GM12873 (cell line): ENCODE results near the gene TOB1.

ENCODE experiments used
- TF ChIP-seq, protein P1 (sequence below): IDR thresholded peaks from 2 replicates; pipeline ENCODE4 v1.5.1; 2012; ENCODE audit warnings: low read depth, mild to moderate bottlenecking, moderate library complexity, low read length, control low read depth; ENCODE audit not compliant: insufficient read depth; ENCODE audit errors: missing control alignments

Gene TOB1

DNA sequence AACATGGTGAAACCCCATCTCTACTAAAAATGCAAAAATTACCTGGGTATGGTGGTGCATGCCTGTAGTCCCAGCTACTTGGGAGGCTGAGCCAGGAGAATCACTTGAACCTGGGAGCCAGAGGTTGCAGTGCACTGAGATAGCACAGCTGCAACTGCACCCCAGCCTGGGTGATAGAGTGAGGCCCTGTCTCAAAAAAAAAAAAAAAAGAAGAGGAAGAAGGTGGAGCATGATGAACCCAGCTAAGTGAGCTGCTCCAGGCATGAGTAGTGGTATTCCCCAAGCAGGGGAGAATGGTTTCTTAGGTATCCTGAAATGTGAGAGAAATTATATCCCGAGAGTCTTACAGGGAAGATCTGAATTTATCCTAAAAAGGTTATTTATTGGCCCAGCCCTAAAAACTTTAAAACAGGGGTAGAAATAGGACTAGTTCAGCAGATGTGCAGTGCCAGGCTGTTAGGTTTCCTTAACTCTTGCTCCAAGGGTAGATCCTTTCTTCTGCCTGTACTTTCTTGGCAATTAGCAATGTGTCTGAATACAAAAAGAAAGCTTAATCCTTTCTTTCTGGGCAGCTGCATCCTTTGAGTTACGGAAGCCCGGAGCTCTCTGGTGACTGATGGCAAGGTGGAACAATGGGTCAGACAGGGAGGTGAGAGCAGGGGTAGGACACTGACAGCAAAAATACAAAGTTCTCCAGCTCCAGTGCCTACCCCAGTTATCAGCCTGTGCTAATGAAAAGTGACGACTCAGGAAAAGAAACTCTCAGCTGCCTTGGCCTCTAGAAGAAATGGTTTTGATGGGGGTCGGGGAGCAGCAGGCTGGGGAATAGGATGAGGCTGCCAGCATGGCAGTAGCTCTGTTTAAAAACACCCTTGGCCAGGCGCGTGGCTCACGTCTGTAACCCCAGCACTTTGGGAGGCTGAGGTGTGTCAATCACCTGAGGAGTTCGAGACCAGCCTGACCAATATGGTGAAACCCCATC, 36.5 kb upstream of the TOB1 start:
- TF ChIP-seq, protein P1, sequence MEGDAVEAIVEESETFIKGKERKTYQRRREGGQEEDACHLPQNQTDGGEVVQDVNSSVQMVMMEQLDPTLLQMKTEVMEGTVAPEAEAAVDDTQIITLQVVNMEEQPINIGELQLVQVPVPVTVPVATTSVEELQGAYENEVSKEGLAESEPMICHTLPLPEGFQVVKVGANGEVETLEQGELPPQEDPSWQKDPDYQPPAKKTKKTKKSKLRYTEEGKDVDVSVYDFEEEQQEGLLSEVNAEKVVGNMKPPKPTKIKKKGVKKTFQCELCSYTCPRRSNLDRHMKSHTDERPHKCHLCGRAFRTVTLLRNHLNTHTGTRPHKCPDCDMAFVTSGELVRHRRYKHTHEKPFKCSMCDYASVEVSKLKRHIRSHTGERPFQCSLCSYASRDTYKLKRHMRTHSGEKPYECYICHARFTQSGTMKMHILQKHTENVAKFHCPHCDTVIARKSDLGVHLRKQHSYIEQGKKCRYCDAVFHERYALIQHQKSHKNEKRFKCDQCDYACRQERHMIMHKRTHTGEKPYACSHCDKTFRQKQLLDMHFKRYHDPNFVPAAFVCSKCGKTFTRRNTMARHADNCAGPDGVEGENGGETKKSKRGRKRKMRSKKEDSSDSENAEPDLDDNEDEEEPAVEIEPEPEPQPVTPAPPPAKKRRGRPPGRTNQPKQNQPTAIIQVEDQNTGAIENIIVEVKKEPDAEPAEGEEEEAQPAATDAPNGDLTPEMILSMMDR = no peak

DNA sequence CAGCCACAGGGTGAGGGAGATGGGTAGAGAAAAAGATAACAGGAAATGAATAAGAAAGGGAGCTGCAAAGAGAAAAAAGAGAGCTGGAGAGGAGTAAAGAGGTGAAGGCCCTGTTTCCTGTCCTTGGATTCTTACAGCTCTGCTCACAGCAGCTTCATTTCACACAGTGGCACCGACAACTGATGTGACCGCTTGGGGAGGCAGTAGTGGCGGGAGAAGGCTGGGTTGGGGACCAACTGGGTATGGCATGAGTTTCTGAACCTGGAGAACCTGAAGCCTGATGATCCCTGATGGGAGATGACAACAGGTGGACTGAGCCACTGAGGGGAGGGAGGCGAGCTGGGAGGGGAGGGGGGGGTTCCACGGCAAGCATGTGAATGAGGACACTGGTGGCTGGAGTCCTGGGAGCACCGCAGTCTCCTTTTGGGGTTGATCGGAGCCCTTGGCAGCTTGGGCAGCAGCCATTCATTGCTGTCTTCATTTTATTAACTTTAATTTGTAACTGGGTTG, 34.3 kb upstream of the TOB1 start:
- TF ChIP-seq, protein P1 = no peak

DNA sequence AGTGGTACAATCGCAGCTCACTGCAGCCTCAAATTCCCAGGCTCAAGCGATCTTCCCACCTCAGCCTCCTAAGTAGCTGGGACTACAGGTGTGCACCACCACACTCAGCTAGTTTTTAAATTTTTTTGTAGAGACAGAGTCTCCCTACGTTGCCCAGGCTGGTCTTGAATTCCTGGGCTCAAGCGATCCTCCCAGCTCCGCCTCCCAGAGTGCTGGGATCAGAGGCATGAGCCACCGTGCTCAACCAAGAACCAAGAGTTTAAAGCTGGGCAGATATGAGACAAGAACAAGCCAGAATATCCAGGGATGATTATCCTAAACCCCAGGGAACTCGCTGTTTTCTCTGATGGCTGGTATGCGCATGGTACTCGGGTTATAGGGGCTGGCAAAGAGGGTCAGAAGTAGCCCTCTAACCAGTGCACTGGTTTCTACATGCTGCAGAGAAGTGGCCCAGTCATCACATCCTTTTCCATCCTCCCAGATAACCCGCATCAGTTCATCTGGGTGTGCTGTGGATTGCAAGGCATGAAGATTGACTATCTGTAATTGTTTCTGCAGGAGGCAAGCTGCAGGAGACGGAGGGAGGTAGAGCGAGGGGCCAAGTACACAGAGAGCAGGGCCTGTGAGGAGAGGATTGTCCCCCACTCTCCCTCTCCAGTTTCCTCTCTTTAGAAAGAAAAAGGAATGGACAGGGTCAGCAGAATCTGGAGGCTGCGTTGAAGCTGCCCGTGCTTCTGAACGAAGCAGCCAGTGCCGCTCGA, 33.6 kb upstream of the TOB1 start:
- TF ChIP-seq, protein P1 = no peak

DNA sequence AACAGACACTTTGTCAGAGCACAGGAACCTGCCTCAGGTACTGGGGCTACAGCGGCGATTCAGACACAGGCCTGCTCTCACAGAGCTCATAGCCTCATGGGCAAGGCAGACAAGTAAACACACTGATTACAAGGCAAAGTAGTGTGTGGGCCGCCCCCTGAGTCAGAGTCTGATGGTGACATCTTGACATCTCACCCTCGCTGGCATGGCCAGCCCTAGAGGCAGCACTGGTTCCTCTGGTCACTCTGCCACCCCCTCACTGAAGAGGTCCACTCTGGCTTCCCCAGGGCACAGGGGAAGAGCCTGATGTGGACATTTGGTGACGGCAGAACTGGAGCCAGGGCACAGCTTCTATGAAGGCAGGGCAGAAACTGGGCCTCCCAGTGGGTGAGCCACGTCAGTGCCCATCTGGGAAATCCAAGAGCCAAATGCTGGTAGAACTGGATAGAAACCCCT, 32.9 kb upstream of the TOB1 start:
- TF ChIP-seq, protein P1 = no peak

DNA sequence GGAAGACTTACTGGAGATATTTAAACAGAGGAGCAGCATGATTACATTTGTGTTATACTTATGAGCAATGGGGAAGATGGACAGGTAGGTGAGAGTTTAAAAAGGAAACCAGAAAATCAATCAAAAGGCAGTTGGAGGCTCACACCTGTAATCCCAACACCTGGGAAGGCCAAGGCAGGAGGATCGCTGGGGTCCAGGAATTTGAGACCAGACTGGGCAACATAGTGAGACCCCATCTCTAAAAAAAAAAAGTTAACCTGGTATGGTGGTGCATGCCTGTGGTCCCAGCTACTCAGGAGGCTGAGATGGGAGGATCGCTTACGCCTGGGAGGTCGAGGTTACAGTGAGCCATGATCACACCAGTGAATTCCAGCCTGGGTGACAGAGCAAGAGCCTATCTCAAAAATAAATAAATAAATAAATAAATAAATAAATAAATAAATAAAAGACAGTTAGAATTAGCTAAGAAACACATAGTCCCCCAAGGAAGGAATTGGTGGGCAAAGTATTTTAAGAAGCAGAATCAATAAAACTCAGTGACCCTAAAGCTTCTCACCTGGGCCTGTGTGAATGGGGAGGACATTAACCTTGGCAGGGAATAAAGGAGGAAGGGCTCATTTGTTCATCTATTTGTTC, 32.3 kb upstream of the TOB1 start:
- TF ChIP-seq, protein P1 = no peak

DNA sequence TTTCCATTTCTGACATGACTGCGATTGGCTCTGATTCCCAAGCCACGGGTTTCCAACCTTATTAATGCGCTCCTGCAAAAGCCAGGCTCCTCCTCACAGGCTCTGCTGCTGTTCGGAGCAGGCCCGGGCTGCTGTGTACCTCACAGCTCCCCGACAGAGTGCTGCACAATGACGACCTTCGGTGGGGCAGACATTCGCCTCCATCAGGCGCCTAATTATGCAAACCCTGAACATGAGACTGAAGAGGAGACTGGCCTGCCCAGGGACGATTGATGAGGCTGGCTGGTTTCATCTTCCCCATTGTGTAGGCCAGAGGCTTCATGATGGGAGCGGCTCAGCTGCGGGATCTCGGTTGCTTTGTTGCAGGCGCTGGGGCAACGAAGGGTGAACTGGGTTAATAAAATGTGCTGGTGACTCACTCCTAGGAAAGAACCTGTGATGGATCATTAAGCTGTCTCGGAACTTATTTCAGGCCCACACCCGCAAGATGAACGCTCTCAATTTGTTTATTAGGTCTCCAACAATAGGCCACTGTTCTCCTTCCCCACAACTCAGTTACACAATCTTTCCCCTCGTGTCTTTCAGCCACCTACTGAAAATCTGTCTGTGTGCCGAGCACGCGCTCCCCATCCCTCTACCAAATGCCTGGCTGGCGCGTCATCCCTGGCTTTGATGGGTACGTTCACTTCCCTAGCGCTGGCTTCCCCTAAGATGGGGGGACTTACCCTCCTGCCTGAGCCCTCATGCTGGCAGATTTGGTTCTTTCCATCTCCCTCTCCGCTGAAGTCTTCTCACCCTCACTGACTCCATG, 27.2 kb upstream of the TOB1 start:
- TF ChIP-seq, protein P1 = no peak
